Measurements from ENCODE around the gene ALG10B. TPM values are rescaled to one million over a fixed set of nuclear protein-coding genes. Genes with fewer than 3 reads are reported as not detected.
"Not testable (repeated sequence)": the region's sequence is repeated elsewhere in the genome, so short reads cannot be mapped to it uniquely, and the experiment has no call there.

ALG10B gene
- total RNA-seq, 2 donors from 2014 or later: 6.3 to 11.6 TPM

- TF ChIP-seq, protein P1, sequence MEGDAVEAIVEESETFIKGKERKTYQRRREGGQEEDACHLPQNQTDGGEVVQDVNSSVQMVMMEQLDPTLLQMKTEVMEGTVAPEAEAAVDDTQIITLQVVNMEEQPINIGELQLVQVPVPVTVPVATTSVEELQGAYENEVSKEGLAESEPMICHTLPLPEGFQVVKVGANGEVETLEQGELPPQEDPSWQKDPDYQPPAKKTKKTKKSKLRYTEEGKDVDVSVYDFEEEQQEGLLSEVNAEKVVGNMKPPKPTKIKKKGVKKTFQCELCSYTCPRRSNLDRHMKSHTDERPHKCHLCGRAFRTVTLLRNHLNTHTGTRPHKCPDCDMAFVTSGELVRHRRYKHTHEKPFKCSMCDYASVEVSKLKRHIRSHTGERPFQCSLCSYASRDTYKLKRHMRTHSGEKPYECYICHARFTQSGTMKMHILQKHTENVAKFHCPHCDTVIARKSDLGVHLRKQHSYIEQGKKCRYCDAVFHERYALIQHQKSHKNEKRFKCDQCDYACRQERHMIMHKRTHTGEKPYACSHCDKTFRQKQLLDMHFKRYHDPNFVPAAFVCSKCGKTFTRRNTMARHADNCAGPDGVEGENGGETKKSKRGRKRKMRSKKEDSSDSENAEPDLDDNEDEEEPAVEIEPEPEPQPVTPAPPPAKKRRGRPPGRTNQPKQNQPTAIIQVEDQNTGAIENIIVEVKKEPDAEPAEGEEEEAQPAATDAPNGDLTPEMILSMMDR (conservative IDR thresholded peaks at IDR 0.05): no peak
- Mint-ChIP-seq H3K36me3 (ENCODE audit: low read depth) (no peaks in the 10 kb centered on the region), H3K27ac (no peak overlapping the region), H3K9me3 (peaks cover 91% of the 10 kb centered on the region), H3K4me1 (no peaks in the 10 kb centered on the region), H3K4me3 (no peak overlapping the region), H3K27me3 (ENCODE audit: insufficient read depth) (no peaks in the 10 kb centered on the region)
- H3K4me3 ChIP-seq (ENCODE audit: low read length): no peak overlapping the region
- H3K36me3 ChIP-seq (ENCODE audit: control insufficient read depth, insufficient read depth, low read length): no peaks in the 10 kb centered on the region
- peaks cover 59% of the 10 kb centered on the region for H3K9me3 ChIP-seq (ENCODE audit: control insufficient read depth, low read length)
- no peaks in the 10 kb centered on the region for H3K27me3 ChIP-seq (ENCODE audit: control insufficient read depth, insufficient read depth, low read length, poor library complexity, severe bottlenecking)
- no peak overlapping the region for H3K27ac ChIP-seq (ENCODE audit: low read depth, low read length)
- H3K4me1 ChIP-seq (ENCODE audit: control insufficient read depth, insufficient read depth, low read length): no peaks in the 10 kb centered on the region
- no peak for DNase-seq
- 69 to 73% methylated on average over 3 to 4 of the region's 4 CpGs for WGBS, 2 experiments (ENCODE audit: insufficient coverage in 1 of 2, insufficient read length in 1 of 2)
- no peak overlapping the region for H3K9ac ChIP-seq (ENCODE audit: extremely low read depth, low read length, poor library complexity, severe bottlenecking)
These were observed 25.4 kb upstream of the ALG10B start for GRCh38 chr12:38291160-38291559.

- DNase-seq; H3K36me3 Mint-ChIP-seq (ENCODE audit: low read depth); H3K4me3 Mint-ChIP-seq; H3K4me3 ChIP-seq (ENCODE audit: low read length); H3K9ac ChIP-seq (ENCODE audit: extremely low read depth, low read length, poor library complexity, severe bottlenecking); H3K27ac ChIP-seq (ENCODE audit: low read depth, low read length); H3K4me1 Mint-ChIP-seq; H3K27ac Mint-ChIP-seq; H3K27me3 Mint-ChIP-seq (ENCODE audit: insufficient read depth); H3K27me3 ChIP-seq (ENCODE audit: control insufficient read depth, insufficient read depth, low read length, poor library complexity, severe bottlenecking); H3K36me3 ChIP-seq (ENCODE audit: control insufficient read depth, insufficient read depth, low read length); H3K4me1 ChIP-seq (ENCODE audit: control insufficient read depth, insufficient read depth, low read length): not testable (repeated sequence)
- WGBS, 2 experiments (ENCODE audit: insufficient coverage in 1 of 2, insufficient read length in 1 of 2): 0 to 10% methylated on average over 1 of the region's 1 CpG
- H3K9me3 ChIP-seq (ENCODE audit: control insufficient read depth, low read length): peaks cover 17% of the 10 kb centered on the region
- H3K9me3 Mint-ChIP-seq: peaks cover 66% of the 10 kb centered on the region
These were observed 13.6 kb upstream of the ALG10B start for GRCh38 chr12:38302972-38303371.

DNA sequence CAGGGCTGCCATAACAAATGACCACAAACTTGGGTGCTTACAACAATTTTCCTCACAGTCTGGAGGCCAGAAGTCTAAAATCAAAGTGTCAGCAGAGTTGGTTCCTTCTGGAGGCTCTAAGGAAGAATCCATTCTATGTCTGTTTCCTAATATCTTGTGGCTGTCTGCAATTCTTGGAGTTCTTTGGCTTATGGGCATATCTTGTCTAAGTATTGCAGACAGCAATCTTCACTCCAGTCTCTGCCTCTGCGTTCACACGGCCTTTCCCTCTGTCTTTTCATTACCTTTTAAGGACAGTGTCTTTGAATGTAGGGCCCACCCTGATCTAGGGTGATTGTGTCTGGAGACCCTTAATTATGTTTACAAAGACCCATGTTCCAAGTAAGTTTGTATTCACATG is 5.4 kb downstream of the ALG10B start:
- not testable (repeated sequence) for H3K27me3 Mint-ChIP-seq (ENCODE audit: insufficient read depth); H3K9me3 ChIP-seq (ENCODE audit: control insufficient read depth, low read length); DNase-seq; H3K27ac Mint-ChIP-seq; H3K27me3 ChIP-seq (ENCODE audit: control insufficient read depth, insufficient read depth, low read length, poor library complexity, severe bottlenecking); H3K4me1 Mint-ChIP-seq; H3K9ac ChIP-seq (ENCODE audit: extremely low read depth, low read length, poor library complexity, severe bottlenecking); H3K4me3 ChIP-seq (ENCODE audit: low read length); H3K36me3 Mint-ChIP-seq (ENCODE audit: low read depth); H3K36me3 ChIP-seq (ENCODE audit: control insufficient read depth, insufficient read depth, low read length); H3K4me1 ChIP-seq (ENCODE audit: control insufficient read depth, insufficient read depth, low read length); H3K9me3 Mint-ChIP-seq; H3K4me3 Mint-ChIP-seq; H3K27ac ChIP-seq (ENCODE audit: low read depth, low read length)
- WGBS, 2 experiments (ENCODE audit: insufficient coverage in 1 of 2, insufficient read length in 1 of 2): 88% methylated on average over 2 of the region's 2 CpGs; no CpG with 5 or more reads in 1 of the 2 experiments

- 80 to 90% methylated on average over 1 to 2 of the region's 2 CpGs for WGBS, 2 experiments (ENCODE audit: insufficient coverage in 1 of 2, insufficient read length in 1 of 2)
- Histone ChIP-seq H3K27ac (ENCODE audit: low read depth, low read length) (no peak overlapping the region), H3K4me3 (ENCODE audit: low read length) (no peak overlapping the region), H3K36me3 (ENCODE audit: control insufficient read depth, insufficient read depth, low read length) (no peaks in the 10 kb centered on the region), H3K4me1 (ENCODE audit: control insufficient read depth, insufficient read depth, low read length) (no peaks in the 10 kb centered on the region), H3K9me3 (ENCODE audit: control insufficient read depth, low read length) (no peaks in the 10 kb centered on the region), H3K9ac (ENCODE audit: extremely low read depth, low read length, poor library complexity, severe bottlenecking) (no peak overlapping the region), H3K27me3 (ENCODE audit: control insufficient read depth, insufficient read depth, low read length, poor library complexity, severe bottlenecking) (no peaks in the 10 kb centered on the region)
- DNase-seq: no peak
- H3K27ac Mint-ChIP-seq: no peak overlapping the region
- no peak overlapping the region for H3K4me3 Mint-ChIP-seq
- H3K4me1 Mint-ChIP-seq: no peaks in the 10 kb centered on the region
- no peaks in the 10 kb centered on the region for H3K9me3 Mint-ChIP-seq
- H3K36me3 Mint-ChIP-seq (ENCODE audit: low read depth): no peaks in the 10 kb centered on the region
- TF ChIP-seq, protein P1 (conservative IDR thresholded peaks at IDR 0.05): no peak
- no peaks in the 10 kb centered on the region for H3K27me3 Mint-ChIP-seq (ENCODE audit: insufficient read depth)
These were observed 8.3 kb downstream of the ALG10B start for GRCh38 chr12:38324912-38325311.
